Measurements from ENCODE around the gene TBRG1.

The TBRG1 gene

GRCh38 chr11:124618863-124619262 lies 3.8 kb upstream of the TBRG1 start:
- no peak for DNase-seq

GRCh38 chr11:124623861-124624525 lies 1.3 kb downstream of the TBRG1 start:
- no peak for DNase-seq

- no peak for DNase-seq
Observed at GRCh38 chr11:124625504-124626168, 3.0 kb downstream of the TBRG1 start.

GRCh38 chr11:124627546-124627945 lies 4.9 kb downstream of the TBRG1 start:
- DNase-seq = no peak

GRCh38 chr11:124629961-124630360 lies 7.3 kb downstream of the TBRG1 start:
- no peak for DNase-seq

GRCh38 chr11:124633355-124633754 lies 10.7 kb downstream of the TBRG1 start:
- DNase-seq = no peak

- DNase-seq = no peak
Observed at GRCh38 chr11:124635932-124636331, 13.3 kb downstream of the TBRG1 start.

GRCh38 chr11:124638500-124638899 lies 15.8 kb downstream of the TBRG1 start:
- DNase-seq = no peak

GRCh38 chr11:124639186-124639585 lies 16.5 kb downstream of the TBRG1 start:
- DNase-seq = no peak

GRCh38 chr11:124640666-124641065 lies 18.0 kb downstream of the TBRG1 start:
- DNase-seq = no peak

GRCh38 chr11:124642628-124643027 lies 20.0 kb downstream of the TBRG1 start:
- DNase-seq = no peak

- no peak for DNase-seq
Observed at GRCh38 chr11:124643042-124643604, 20.5 kb downstream of the TBRG1 start.

- no peak for DNase-seq
Observed at GRCh38 chr11:124643605-124644425, 21.2 kb downstream of the TBRG1 start.

- no peak for DNase-seq
Observed at GRCh38 chr11:124644426-124645280, 22.0 kb downstream of the TBRG1 start.

- no peak for DNase-seq
Observed at GRCh38 chr11:124646148-124646547, 23.5 kb downstream of the TBRG1 start.

GRCh38 chr11:124648610-124649009 lies 25.9 kb downstream of the TBRG1 start:
- DNase-seq = no peak

GRCh38 chr11:124656774-124657630 lies 34.3 kb downstream of the TBRG1 start:
- no peak for DNase-seq

- no peak for DNase-seq
Observed at GRCh38 chr11:124657904-124658303, 35.2 kb downstream of the TBRG1 start.

GRCh38 chr11:124658501-124658900 lies 35.8 kb downstream of the TBRG1 start:
- DNase-seq = no peak

GRCh38 chr11:124658986-124659385 lies 36.3 kb downstream of the TBRG1 start:
- DNase-seq = no peak

- no peak for DNase-seq
Observed at GRCh38 chr11:124661553-124661952, 38.9 kb downstream of the TBRG1 start.

GRCh38 chr11:124662106-124662505 lies 39.4 kb downstream of the TBRG1 start:
- DNase-seq = no peak
